SK-N-SH treated with all-trans-retinoic acid at 6 μM for 48 hours (cell line): ENCODE results near the gene CAMSAP3.

Experiments
- ATAC-seq: fragments of 200-7000 bp; cut with Tn5 transposase; 3 replicates; pipeline ENCODE4 v1.9.1; 2020; ENCODE audit warnings: mild to moderate bottlenecking, moderate library complexity
- ARNTL ChIP-seq: fragments of 450-650 bp; formaldehyde crosslinking; IDR thresholded peaks from 2 replicates; pipeline ENCODE4 v1.5.0; 2020; ENCODE audit warnings: low read depth, mild to moderate bottlenecking, moderate library complexity, borderline replicate concordance
- BACH2 ChIP-seq: fragments of 250-450 bp; sonication (Bioruptor Pico); IDR thresholded peaks from 2 replicates; pipeline ENCODE4 v1.9.0; 2021; ENCODE audit warnings: mild to moderate bottlenecking, borderline replicate concordance
- CREB5 ChIP-seq: fragments of 250-450 bp; sonication (Bioruptor Pico); IDR thresholded peaks from 2 replicates; pipeline ENCODE4 v1.5.1; 2020; ENCODE audit warnings: low read depth, mild to moderate bottlenecking, moderate library complexity
- ESRRG ChIP-seq: fragments of 250-450 bp; sonication (Bioruptor Pico); IDR thresholded peaks from 2 replicates; pipeline ENCODE4 v1.6.1; 2021; ENCODE audit warnings: mild to moderate bottlenecking
- GLIS3 ChIP-seq: fragments of 250-450 bp; sonication (Bioruptor Pico); IDR thresholded peaks from 2 replicates; pipeline ENCODE4 v1.5.0; 2020; ENCODE audit warnings: mild to moderate bottlenecking, moderate library complexity
- ISL1 ChIP-seq: fragments of 250-450 bp; sonication (Bioruptor Pico); IDR thresholded peaks from 2 replicates; pipeline ENCODE4 v2.1.2; 2022; ENCODE audit warnings: mild to moderate bottlenecking, moderate library complexity
- OSR1 ChIP-seq: fragments of 250-450 bp; sonication (Bioruptor Pico); IDR thresholded peaks from 2 replicates; pipeline ENCODE4 v1.8.0; 2022; ENCODE audit warnings: moderate library complexity, mild to moderate bottlenecking, inconsistent platforms
- PATZ1 ChIP-seq: fragments of 250-450 bp; sonication (Bioruptor Pico); IDR thresholded peaks from 2 replicates; pipeline ENCODE4 v1.8.0; 2020; ENCODE audit warnings: mild to moderate bottlenecking, moderate library complexity, borderline replicate concordance
- POU6F1 ChIP-seq: fragments of 250-450 bp; sonication (Bioruptor Pico); IDR thresholded peaks from 2 replicates; pipeline ENCODE4 v1.8.0; 2021; ENCODE audit warnings: low read depth, mild to moderate bottlenecking, moderate library complexity, borderline replicate concordance
- PPARA ChIP-seq: fragments of 250-450 bp; sonication (Bioruptor Pico); IDR thresholded peaks from 2 replicates; pipeline ENCODE4 v1.5.0; 2020; ENCODE audit warnings: mild to moderate bottlenecking, borderline replicate concordance
- RARB ChIP-seq: fragments of 250-450 bp; sonication (Bioruptor Pico); IDR thresholded peaks from 2 replicates; pipeline ENCODE4 v1.8.0; 2021; ENCODE audit warnings: mild to moderate bottlenecking, moderate library complexity
- SNAI2 ChIP-seq: fragments of 250-450 bp; sonication (Bioruptor Pico); IDR thresholded peaks from 2 replicates; pipeline ENCODE4 v1.5.0; 2020; ENCODE audit warnings: mild to moderate bottlenecking, moderate library complexity
- TCF4 ChIP-seq: fragments of 250-450 bp; sonication (Bioruptor Pico); IDR thresholded peaks from 2 replicates; pipeline ENCODE4 v1.8.0; 2021; ENCODE audit warnings: mild to moderate bottlenecking, moderate library complexity, borderline replicate concordance
- TOX ChIP-seq: fragments of 250-450 bp; sonication (Bioruptor Pico); IDR thresholded peaks from 2 replicates; pipeline ENCODE4 v1.8.0; 2021; ENCODE audit warnings: mild to moderate bottlenecking, moderate library complexity, borderline replicate concordance
- ZC3H10 ChIP-seq: fragments of 250-450 bp; sonication (Bioruptor Pico); IDR thresholded peaks from 2 replicates; pipeline ENCODE4 v1.5.1; 2021; ENCODE audit warnings: mild to moderate bottlenecking, moderate library complexity
- ZFP3 ChIP-seq: fragments of 250-450 bp; sonication (Bioruptor Pico); IDR thresholded peaks from 2 replicates; pipeline ENCODE4 v1.5.0; 2020; ENCODE audit warnings: mild to moderate bottlenecking, moderate library complexity
- ZFP30 ChIP-seq: fragments of 450-650 bp; formaldehyde crosslinking; IDR thresholded peaks from 2 replicates; pipeline ENCODE4 v1.5.0; 2022; ENCODE audit warnings: mild to moderate bottlenecking, moderate library complexity
- ZNF565 ChIP-seq: fragments of 450-650 bp; formaldehyde crosslinking; conservative IDR thresholded peaks from 2 replicates; pipeline ENCODE4 v1.5.0; 2020; ENCODE audit warnings: low read depth, mild to moderate bottlenecking, moderate library complexity
- ZNF70 ChIP-seq: fragments of 450-650 bp; formaldehyde crosslinking; IDR thresholded peaks from 2 replicates; pipeline ENCODE4 v1.5.0; 2020; ENCODE audit warnings: mild to moderate bottlenecking, moderate library complexity
- ZNF8 ChIP-seq: fragments of 450-650 bp; formaldehyde crosslinking; IDR thresholded peaks from 2 replicates; pipeline ENCODE4 v1.5.0; 2020; ENCODE audit warnings: mild to moderate bottlenecking, moderate library complexity

Gene CAMSAP3

GRCh38 chr19:7554990-7555864, 40.4 kb upstream of the CAMSAP3 start:
- no peak for ATAC-seq
- TF ChIP-seq ISL1 (CRISPR knock-in tag) (no peak), TCF4 (CRISPR knock-in tag) (no peak), POU6F1 (CRISPR knock-in tag) (no peak), ARNTL (CRISPR knock-in tag) (no peak), ZNF565 (CRISPR knock-in tag) (no peak), PATZ1 (no peak), OSR1 (CRISPR knock-in tag) (no peak), ZFP30 (CRISPR knock-in tag) (no peak), ESRRG (CRISPR knock-in tag) (no peak)

GRCh38 chr19:7556696-7557315, 38.9 kb upstream of the CAMSAP3 start:
- ATAC-seq = no peak
- no peak for TF ChIP-seq SNAI2 (CRISPR knock-in tag)
- no peak for TF ChIP-seq PPARA (CRISPR knock-in tag)

GRCh38 chr19:7558667-7559066, 37.0 kb upstream of the CAMSAP3 start:
- no peak for TF ChIP-seq TOX (CRISPR knock-in tag)
- no peak for TF ChIP-seq ZNF565 (CRISPR knock-in tag)
- TF ChIP-seq ESRRG (CRISPR knock-in tag) = no peak
- no peak for TF ChIP-seq CREB5 (CRISPR knock-in tag)
- TF ChIP-seq PATZ1 = no peak
- TF ChIP-seq PPARA (CRISPR knock-in tag) = no peak
- ATAC-seq = no peak

- no peak for ATAC-seq
- TF ChIP-seq ZNF70 (CRISPR knock-in tag) = no peak
- TF ChIP-seq CREB5 (CRISPR knock-in tag) = no peak
- TF ChIP-seq ZFP3 (CRISPR knock-in tag) = no peak
- no peak for TF ChIP-seq POU6F1 (CRISPR knock-in tag)
- no peak for TF ChIP-seq ZNF8 (CRISPR knock-in tag)
- TF ChIP-seq ZFP30 (CRISPR knock-in tag) = no peak
- no peak for TF ChIP-seq GLIS3 (CRISPR knock-in tag)
- TF ChIP-seq ZC3H10 = no peak
- TF ChIP-seq ISL1 (CRISPR knock-in tag) = no peak
- no peak for TF ChIP-seq BACH2 (CRISPR knock-in tag)
- TF ChIP-seq RARB = no peak
These were observed 36.6 kb upstream of the CAMSAP3 start for GRCh38 chr19:7559102-7559501.
